Uterus (tissue), 4 donors: ENCODE measurements around the gene RELB. TPM values are rescaled to one million over a fixed set of nuclear protein-coding genes. Genes with fewer than 3 reads are reported as not detected.

Experiments used
- DNase-seq, 2 donors: peaks; one replicate each; pipeline ENCODE4 v3.0.0-alpha.2; 2019 to 2020
- H3K27ac ChIP-seq, 2 donors: fragments of 200-600 bp; sonication (generic); 1 replicate in 1 of 2; 2 replicates in 1 of 2; pipeline ENCODE4 v1.5.1; 2016 to 2018
- H3K27me3 ChIP-seq, 2 donors: fragments of 200-600 bp; sonication (generic); one replicate each; pipeline ENCODE4 v1.5.1; 2018 to 2019; ENCODE audit warnings: control low read depth in 1 of 2
- H3K36me3 ChIP-seq, 2 donors: fragments of 200-600 bp; sonication (generic); one replicate each; pipeline ENCODE4 v1.5.1; 2019; ENCODE audit warnings: control low read depth in 1 of 2
- H3K4me1 ChIP-seq, 2 donors: fragments of 200-600 bp; sonication (generic); one replicate each; pipeline ENCODE4 v1.5.1; 2018 to 2019; ENCODE audit warnings: control low read depth in 1 of 2
- H3K4me3 ChIP-seq, 2 donors: fragments of 200-600 bp; sonication (generic); 1 replicate in 1 of 2; 2 replicates in 1 of 2; pipeline ENCODE4 v1.5.1; 2018 to 2019; ENCODE audit warnings: mild to moderate bottlenecking in 1 of 2
- H3K9me3 ChIP-seq, 2 donors: fragments of 200-600 bp; sonication (generic); one replicate each; pipeline ENCODE4 v1.5.1; 2019; ENCODE audit warnings: control low read depth in 1 of 2
- POLR2A ChIP-seq, 2 donors: fragments of 450-650 bp; IDR thresholded peaks; one replicate each; pipeline ENCODE4 v1.6.1; 2016; ENCODE audit warnings: antibody characterized with exemption in 2 of 2, mild to moderate bottlenecking in 1 of 2, moderate library complexity in 1 of 2
- intact Hi-C: fragments of 100-400 bp; cut with DNase I; formaldehyde crosslinking; loops from one replicate; pipeline ENCODE4 v1.15.1; 2023; ENCODE audit warnings: low total_unique reads
- small RNA-seq: library from RNA; depleted of rRNA; stranded (forward); fragments of <200 nt; gene quantifications from one replicate; pipeline ENCODE3, GENCODE V24; 2016
- total RNA-seq, 4 donors: library from RNA; depleted of rRNA in 3 of 4; stranded (reverse); fragments of >200 nt in 3 of 4; gene quantifications; one replicate each; pipeline versions ENCODE4 v1.1.0 to v1.2.4, GENCODE V29; 2014 to 2023
- TF ChIP-seq, protein P1 (sequence below), 4 experiments: fragments of 200-600 bp in 2 of 4; fragments of 450-650 bp in 2 of 4; sonication (generic) in 2 of 4; IDR thresholded peaks; one replicate each; pipeline ENCODE4 v1.5.1; 2016 to 2019; ENCODE audit warnings: antibody characterized with exemption in 4 of 4, mild to moderate bottlenecking in 2 of 4, moderate library complexity in 1 of 4
- donor health status: DM: yes; HTN: yes; CAD: no.

RELB gene
- total RNA-seq, 4 donors from 2014 or later: 1.0 to 52.4 (median 13.9) TPM

- H3K27ac ChIP-seq: no peak overlapping the region
- no peak for DNase-seq
- no peak overlapping the region for H3K4me3 ChIP-seq
- no peaks in the 10 kb centered on the region for H3K36me3 ChIP-seq
- intact Hi-C loops: no loop called here
- H3K9me3 ChIP-seq: no peaks in the 10 kb centered on the region
- H3K27me3 ChIP-seq: no peaks in the 10 kb centered on the region
- no peak for TF ChIP-seq POLR2A (IDR thresholded peaks at IDR 0.05)
- TF ChIP-seq, protein P1, sequence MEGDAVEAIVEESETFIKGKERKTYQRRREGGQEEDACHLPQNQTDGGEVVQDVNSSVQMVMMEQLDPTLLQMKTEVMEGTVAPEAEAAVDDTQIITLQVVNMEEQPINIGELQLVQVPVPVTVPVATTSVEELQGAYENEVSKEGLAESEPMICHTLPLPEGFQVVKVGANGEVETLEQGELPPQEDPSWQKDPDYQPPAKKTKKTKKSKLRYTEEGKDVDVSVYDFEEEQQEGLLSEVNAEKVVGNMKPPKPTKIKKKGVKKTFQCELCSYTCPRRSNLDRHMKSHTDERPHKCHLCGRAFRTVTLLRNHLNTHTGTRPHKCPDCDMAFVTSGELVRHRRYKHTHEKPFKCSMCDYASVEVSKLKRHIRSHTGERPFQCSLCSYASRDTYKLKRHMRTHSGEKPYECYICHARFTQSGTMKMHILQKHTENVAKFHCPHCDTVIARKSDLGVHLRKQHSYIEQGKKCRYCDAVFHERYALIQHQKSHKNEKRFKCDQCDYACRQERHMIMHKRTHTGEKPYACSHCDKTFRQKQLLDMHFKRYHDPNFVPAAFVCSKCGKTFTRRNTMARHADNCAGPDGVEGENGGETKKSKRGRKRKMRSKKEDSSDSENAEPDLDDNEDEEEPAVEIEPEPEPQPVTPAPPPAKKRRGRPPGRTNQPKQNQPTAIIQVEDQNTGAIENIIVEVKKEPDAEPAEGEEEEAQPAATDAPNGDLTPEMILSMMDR (IDR thresholded peaks at IDR 0.05): no peak
- no peaks in the 10 kb centered on the region for H3K4me1 ChIP-seq
Measured at GRCh38 chr19:45082170-45082569, 80.9 kb downstream of the RELB start.

GRCh38 chr19:45086480-45086879, 85.2 kb downstream of the RELB start:
- Histone ChIP-seq H3K4me1 (peaks cover 4 to 5% of the 10 kb centered on the region in 2 donors), H3K36me3 (no peaks in the 10 kb centered on the region)
- intact Hi-C loops: no loop called here

GRCh38 chr19:45087531-45087930, 86.3 kb downstream of the RELB start:
- DNase-seq: no peak
- H3K27ac ChIP-seq: no peak overlapping the region
- intact Hi-C loops: no loop called here
- no peaks in the 10 kb centered on the region for H3K27me3 ChIP-seq
- no peak overlapping the region for H3K4me3 ChIP-seq
- H3K4me1 ChIP-seq: peaks cover 4 to 5% of the 10 kb centered on the region in 2 donors
- no peaks in the 10 kb centered on the region for H3K9me3 ChIP-seq
- TF ChIP-seq POLR2A (IDR thresholded peaks at IDR 0.05): no peak
- TF ChIP-seq, protein P1 (IDR thresholded peaks at IDR 0.05): no peak
- H3K36me3 ChIP-seq: no peaks in the 10 kb centered on the region

More at GRCh38 chr19:45086480-45086879, 85.2 kb downstream of the RELB start:
- Histone ChIP-seq H3K27ac (no peak overlapping the region), H3K27me3 (no peaks in the 10 kb centered on the region), H3K4me3 (no peak overlapping the region), H3K9me3 (no peaks in the 10 kb centered on the region)
- TF ChIP-seq, protein P1 (IDR thresholded peaks at IDR 0.05): no peak
- no peak for TF ChIP-seq POLR2A (IDR thresholded peaks at IDR 0.05)
- DNase-seq: no peak

Small RNAs within 50 kb of the gene (small RNA-seq; reads per million reads assigned to genes)
- not detected for gene RNU6-611P

Other genes with a start within 250 kb of the RELB start
- gene CBLC, start 223.6 kb upstream of the RELB start, total RNA-seq: 1 to 10 TPM in 1 of 4 donors, under 1 TPM in 1, not detected in 2; 0.29 to 5.8 TPM
- gene BCAM, start 192.4 kb upstream of the RELB start, total RNA-seq: 100 to 1,000 TPM in 2 of 4 donors, 10 to 100 TPM in 1, 1 to 10 TPM in 1; 3.8 to 171 (median 111) TPM
- gene NECTIN2, start 155.2 kb upstream of the RELB start, total RNA-seq: 100 to 1,000 TPM in 2 of 4 donors, 10 to 100 TPM in 2; 14.1 to 106 (median 86.1) TPM
- 10 to 100 TPM; 10.5 to 38.2 (median 24.1) TPM for gene TOMM40, start 110.2 kb upstream of the RELB start, total RNA-seq
- 10 to 100 TPM in 3 of 4 donors, 1 to 10 TPM in 1; 9.1 to 92.5 (median 33.6) TPM for gene APOE, start 95.7 kb upstream of the RELB start, total RNA-seq
- 1 to 10 TPM in 3 of 4 donors, not detected in 1; 3.0 to 7.4 (median 3.5) TPM for gene APOC1, start 86.9 kb upstream of the RELB start, total RNA-seq
- gene APOC4, start 59.2 kb upstream of the RELB start, total RNA-seq: not detected
- not detected for gene APOC2, start 55.4 kb upstream of the RELB start, total RNA-seq
- gene CLPTM1, start 46.1 kb upstream of the RELB start, total RNA-seq: 10 to 100 TPM; 30.6 to 99.5 (median 64.2) TPM
- 100 to 1,000 TPM in 1 of 4 donors, 10 to 100 TPM in 3; 36.6 to 107 (median 73.9) TPM for gene CLASRP, start 37.6 kb downstream of the RELB start, total RNA-seq
- under 1 TPM in 1 of 4 donors, not detected in 3; 0.27 TPM for gene ZNF296, start 75.0 kb downstream of the RELB start, total RNA-seq
- 10 to 100 TPM in 3 of 4 donors, 1 to 10 TPM in 1; 3.5 to 18.4 (median 13.7) TPM for gene GEMIN7, start 77.8 kb downstream of the RELB start, total RNA-seq
- 10 to 100 TPM in 3 of 4 donors, 1 to 10 TPM in 1; 6.7 to 43.8 (median 24.4) TPM for gene PPP1R37, start 91.7 kb downstream of the RELB start, total RNA-seq
- gene NKPD1, start 159.5 kb downstream of the RELB start, total RNA-seq: under 1 TPM in 1 of 4 donors, not detected in 3; 0.21 TPM
- gene TRAPPC6A, start 176.8 kb downstream of the RELB start, total RNA-seq: 10 to 100 TPM in 3 of 4 donors, 1 to 10 TPM in 1; 4.1 to 25.9 (median 16.5) TPM
- gene BLOC1S3, start 177.3 kb downstream of the RELB start, total RNA-seq: 10 to 100 TPM in 2 of 4 donors, 1 to 10 TPM in 1, not detected in 1; 4.6 to 16.2 (median 10.2) TPM
- 1 to 10 TPM; 2.4 to 7.2 (median 6.4) TPM for gene EXOC3L2, start 243.9 kb downstream of the RELB start, total RNA-seq
- 10 to 100 TPM; 13.5 to 51.5 (median 15.5) TPM for gene MARK4, start 249.8 kb downstream of the RELB start, total RNA-seq